Heart left ventricle (tissue), 16 donors: Measurements from ENCODE around the gene MBP. TPM values are rescaled to one million over a fixed set of nuclear protein-coding genes. Genes with fewer than 3 reads are reported as not detected.

Experiments
- ATAC-seq, 4 donors: fragments of 200-7000 bp; cut with Tn5 transposase; one replicate each; pipeline ENCODE4 v1.9.1; 2020 to 2022; ENCODE audit warnings: moderate library complexity in 4 of 4, mild to moderate bottlenecking in 3 of 4, moderate number of reproducible peaks in 1 of 4
- DNase-seq, 5 donors: peaks; one replicate each; pipeline ENCODE4 v3.0.0-alpha.2; 2020
- H3K27ac ChIP-seq, 12 donors: fragments of 200-600 bp; sonication (generic) in 4 of 12; one replicate each; pipeline versions ENCODE4 v1.5.0 to v1.8.0; 2016 to 2022; ENCODE audit warnings: mild to moderate bottlenecking in 2 of 12
- H3K27me3 ChIP-seq, 9 donors: fragments of 200-600 bp; sonication (generic) in 2 of 9; one replicate each; pipeline versions ENCODE4 v1.5.1 to v1.8.0; 2016 to 2022; ENCODE audit warnings: mild to moderate bottlenecking in 3 of 9
- H3K36me3 ChIP-seq, 9 donors: fragments of 200-600 bp; sonication (generic) in 2 of 9; one replicate each; pipeline versions ENCODE4 v1.5.0 to v1.8.0; 2018 to 2022; ENCODE audit warnings: mild to moderate bottlenecking in 2 of 9
- H3K4me1 ChIP-seq, 12 donors: fragments of 200-600 bp; sonication (generic) in 4 of 12; one replicate each; pipeline versions ENCODE4 v1.5.0 to v1.8.0; 2016 to 2022; ENCODE audit warnings: mild to moderate bottlenecking in 3 of 12
- H3K4me3 ChIP-seq, 12 donors: fragments of 200-600 bp; sonication (generic) in 4 of 12; one replicate each; pipeline versions ENCODE4 v1.5.0 to v1.8.0; 2017 to 2022; ENCODE audit warnings: mild to moderate bottlenecking in 9 of 12, moderate library complexity in 4 of 12
- H3K9me3 ChIP-seq, 12 donors: fragments of 200-600 bp; sonication (generic) in 4 of 12; one replicate each; pipeline versions ENCODE4 v1.5.0 to v1.8.0; 2016 to 2022; ENCODE audit warnings: mild to moderate bottlenecking in 1 of 12
- POLR2A ChIP-seq, 2 donors: fragments of 450-650 bp; IDR thresholded peaks; one replicate each; pipeline ENCODE4 v1.6.1; 2017; ENCODE audit warnings: antibody characterized with exemption in 2 of 2, mild to moderate bottlenecking in 2 of 2, moderate library complexity in 2 of 2
- WGBS, 4 donors: extraction: QIAGEN DNeasy Blood & Tissue Kit in 2 of 4; methylation state at CpG; one replicate each; pipeline versions ENCODE4 v1.1.5 to v1.1.7; 2013 to 2018; 5-methylcytosine and 5-hydroxymethylcytosine counted together
- intact Hi-C, 10 donors: fragments of 100-400 bp; cut with DNase I; formaldehyde crosslinking; loops; one replicate each; pipeline versions ENCODE4 v1.11.1 to v1.14.2; 2022
- polyA plus RNA-seq, 2 donors: library from polyadenylated mRNA; stranded (reverse); fragments of 200-250 nt; gene quantifications; one replicate each; pipeline ENCODE4 v1.2.3, GENCODE V29; 2013
- total RNA-seq, 9 donors: library from RNA; depleted of rRNA in 2 of 9; stranded (reverse); fragments of >200 nt in 2 of 9; fragmentation: NEBNext Ultra II Directional in 3 of 9; extraction: Animal tissue kit (Norgen Biotek cat#: 25700) in 3 of 9; gene quantifications; one replicate each; pipeline versions ENCODE4 v1.1.0 to v1.2.4, GENCODE V29; 2016 to 2023
- TF ChIP-seq, protein P1 (sequence below), 12 donors: fragments of 200-600 bp; sonication (generic) in 4 of 12; IDR thresholded peaks; one replicate each; pipeline versions ENCODE4 v1.5.0 to v1.8.0; 2018 to 2022; ENCODE audit warnings: antibody characterized with exemption in 12 of 12, mild to moderate bottlenecking in 5 of 12
- donor health status: ischemic (EF 13 %, LVEDD 7.1; RV severe dilation, severe dysfunction).
- donor health status: healthy with polysubstance abuse.
- donor health status: DM: no; HTN: yes; CAD: no.
- donor health status: DM: no; HTN: no; CAD: no.
- donor health status: ischemic (EF 25% LVEDD 6.9; RV normal size, moderate dysfunction).
- donor health status: ischemic (EF 25% LVEDD 5.7; RV mildly dilated, moderate dysfunction).
- donor health status: healthy.
- donor health status: DM: yes; HTN: yes; CAD: no.
- donor health status: ischemic (EF 35%, LVEDD 5.7; RV mildly dilated, moderate dysfunction).
- donor health status: nonischemic (EF 11% LVEDD 7.7; RV severe dilation, severe dysfunction).
- donor health status: DM: yes; HTN: yes; CAD: no.
- donor health status: PGD.
- donor health status: ischemic (EF 29% LVEDD 5.4; RV normal size, mild dysfunction).
- donor health status: nonischemic (EF 23%, LVEDD 6.1; RV moderate dilation, normal function).

Gene MBP
- total and polyA plus RNA-seq, 11 donors: 7.7 to 93.0 (median 31.8) TPM

DNA sequence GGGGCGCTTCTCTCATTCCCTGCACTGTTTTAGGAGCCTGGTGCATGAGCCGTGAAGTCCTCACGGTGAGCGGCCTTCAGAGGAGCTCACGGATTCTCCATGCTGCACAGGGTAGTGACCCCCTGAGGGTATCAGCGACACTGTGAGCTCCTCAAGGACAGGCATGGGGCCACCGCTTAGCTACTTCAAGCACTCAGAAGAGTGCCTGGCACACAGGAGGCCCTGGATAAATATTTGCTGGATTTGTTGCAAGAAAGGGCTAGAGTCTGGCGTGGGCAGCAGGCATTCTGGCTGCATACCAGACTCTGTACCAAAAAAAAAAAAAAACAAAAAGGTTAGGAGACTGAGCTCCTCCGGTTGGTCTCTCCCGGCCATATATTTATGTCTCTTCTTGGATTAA lies 5.7 kb upstream of the MBP start:
- no peak overlapping the region for H3K27ac ChIP-seq
- TF ChIP-seq, protein P1, sequence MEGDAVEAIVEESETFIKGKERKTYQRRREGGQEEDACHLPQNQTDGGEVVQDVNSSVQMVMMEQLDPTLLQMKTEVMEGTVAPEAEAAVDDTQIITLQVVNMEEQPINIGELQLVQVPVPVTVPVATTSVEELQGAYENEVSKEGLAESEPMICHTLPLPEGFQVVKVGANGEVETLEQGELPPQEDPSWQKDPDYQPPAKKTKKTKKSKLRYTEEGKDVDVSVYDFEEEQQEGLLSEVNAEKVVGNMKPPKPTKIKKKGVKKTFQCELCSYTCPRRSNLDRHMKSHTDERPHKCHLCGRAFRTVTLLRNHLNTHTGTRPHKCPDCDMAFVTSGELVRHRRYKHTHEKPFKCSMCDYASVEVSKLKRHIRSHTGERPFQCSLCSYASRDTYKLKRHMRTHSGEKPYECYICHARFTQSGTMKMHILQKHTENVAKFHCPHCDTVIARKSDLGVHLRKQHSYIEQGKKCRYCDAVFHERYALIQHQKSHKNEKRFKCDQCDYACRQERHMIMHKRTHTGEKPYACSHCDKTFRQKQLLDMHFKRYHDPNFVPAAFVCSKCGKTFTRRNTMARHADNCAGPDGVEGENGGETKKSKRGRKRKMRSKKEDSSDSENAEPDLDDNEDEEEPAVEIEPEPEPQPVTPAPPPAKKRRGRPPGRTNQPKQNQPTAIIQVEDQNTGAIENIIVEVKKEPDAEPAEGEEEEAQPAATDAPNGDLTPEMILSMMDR (IDR thresholded peaks at IDR 0.05): no peak
- TF ChIP-seq POLR2A (IDR thresholded peaks at IDR 0.05): no peak
- peaks cover 0 to 14% (median 5%) of the 10 kb centered on the region in 12 donors for H3K9me3 ChIP-seq
- intact Hi-C loops: loop anchor here in 3 of 10 donors (10.0 kb wide), 2 partner anchors 67 to 133 kb away; no protein-coding TSS in a partner anchor
- no peaks in the 10 kb centered on the region for H3K36me3 ChIP-seq
- peaks cover 0 to 24% (median 8%) of the 10 kb centered on the region in 12 donors for H3K4me1 ChIP-seq
- 76 to 88% (median 81%) methylated on average over 10 of the region's 10 CpGs for WGBS, 4 donors
- ATAC-seq (no peak), DNase-seq (no peak)
- no peak overlapping the region for H3K4me3 ChIP-seq
- no peaks in the 10 kb centered on the region for H3K27me3 ChIP-seq

DNA sequence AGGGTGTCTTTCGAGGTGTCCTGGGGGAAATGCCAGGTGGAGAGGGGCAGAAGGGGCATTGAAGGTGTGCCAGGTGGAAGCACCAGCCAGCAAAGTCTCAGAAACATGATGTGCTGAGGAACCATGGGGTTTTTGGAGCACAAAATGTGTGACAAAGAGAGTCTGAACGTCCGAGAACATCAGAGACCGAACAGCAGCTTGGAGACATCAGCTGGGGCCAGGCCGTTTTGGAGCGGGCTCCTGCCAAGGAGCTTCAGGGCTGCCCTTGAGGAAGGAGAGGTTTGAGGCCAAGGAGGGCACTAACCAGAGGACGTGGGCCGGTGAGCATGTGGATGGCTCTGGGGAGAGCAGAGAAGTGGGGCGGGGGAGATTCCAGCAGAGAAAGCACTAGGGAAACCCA lies 5.3 kb upstream of the MBP start:
- intact Hi-C loops: loop anchor here in 3 of 10 donors (10.0 kb wide), 2 partner anchors 67 to 133 kb away; no protein-coding TSS in a partner anchor
- Histone ChIP-seq H3K4me1 (peaks cover 0 to 29% (median 11%) of the 10 kb centered on the region in 12 donors), H3K4me3 (no peak overlapping the region), H3K27me3 (no peaks in the 10 kb centered on the region), H3K9me3 (peaks cover 0 to 10% (median under 1%) of the 10 kb centered on the region in 12 donors), H3K36me3 (no peaks in the 10 kb centered on the region), H3K27ac (no peak overlapping the region)
- ATAC-seq: no peak
- 78 to 88% (median 81%) methylated on average over 9 of the region's 9 CpGs for WGBS, 4 donors
- DNase-seq: no peak
- TF ChIP-seq POLR2A (IDR thresholded peaks at IDR 0.05): no peak
- TF ChIP-seq, protein P1 (IDR thresholded peaks at IDR 0.05): no peak

DNA sequence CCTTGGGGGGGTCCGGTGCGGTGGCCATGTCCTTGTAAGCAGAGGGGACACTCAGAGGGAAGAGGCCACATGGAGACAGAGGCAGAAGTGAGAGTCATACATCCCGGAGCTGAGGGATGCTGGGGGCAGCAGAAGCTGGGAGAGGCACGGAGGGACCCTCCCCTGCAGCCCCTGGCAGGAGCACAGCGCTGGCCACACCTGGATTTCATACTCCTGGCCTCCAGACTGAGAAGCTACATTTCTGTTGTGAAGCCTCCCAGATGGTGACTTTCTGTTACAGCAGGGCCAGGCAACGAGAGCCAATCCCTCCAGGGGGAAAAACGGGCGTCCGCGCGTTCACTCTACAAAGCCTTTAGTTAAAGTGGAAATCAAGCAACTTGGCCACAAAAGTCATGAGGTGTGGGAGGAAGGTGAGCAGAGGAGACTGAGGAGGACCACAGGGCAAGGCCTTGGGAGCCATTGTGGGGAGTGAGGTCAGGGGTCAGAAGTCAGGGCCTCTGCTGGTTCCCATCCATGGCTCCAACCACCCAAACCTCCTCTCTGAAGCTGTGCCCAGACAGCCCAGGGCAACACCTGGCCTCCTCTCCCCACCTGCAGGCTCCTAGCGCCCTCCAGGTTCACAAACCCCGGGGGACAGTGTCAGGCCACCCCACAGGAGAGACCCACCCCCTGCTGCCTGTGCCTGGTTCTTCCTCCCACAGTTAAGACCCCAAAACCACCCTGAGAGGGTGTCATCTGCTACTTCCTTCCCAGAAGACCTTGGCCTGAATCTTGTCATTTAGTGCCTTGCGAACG lies 4.5 kb upstream of the MBP start:
- whole genome bisulfite sequencing, 4 donors: 73 to 85% (median 83%) methylated on average over 15 of the region's 15 CpGs
- no peak overlapping the region for H3K27ac ChIP-seq
- TF ChIP-seq POLR2A (IDR thresholded peaks at IDR 0.05): no peak
- TF ChIP-seq, protein P1 (IDR thresholded peaks at IDR 0.05): no peak
- H3K4me1 ChIP-seq: peaks cover 0 to 29% (median 13%) of the 10 kb centered on the region in 12 donors
- no peak overlapping the region for H3K4me3 ChIP-seq
- H3K9me3 ChIP-seq: peaks cover 0 to 3% (median 0%) of the 10 kb centered on the region in 12 donors
- ATAC-seq (no peak), DNase-seq (no peak)
- no peaks in the 10 kb centered on the region for H3K36me3 ChIP-seq
- intact Hi-C loops: loop anchor here in 3 of 10 donors (10.0 kb wide), 2 partner anchors 68 to 132 kb away; no protein-coding TSS in a partner anchor
- peaks cover 0 to 8% (median 0%) of the 10 kb centered on the region in 9 donors for H3K27me3 ChIP-seq

DNA sequence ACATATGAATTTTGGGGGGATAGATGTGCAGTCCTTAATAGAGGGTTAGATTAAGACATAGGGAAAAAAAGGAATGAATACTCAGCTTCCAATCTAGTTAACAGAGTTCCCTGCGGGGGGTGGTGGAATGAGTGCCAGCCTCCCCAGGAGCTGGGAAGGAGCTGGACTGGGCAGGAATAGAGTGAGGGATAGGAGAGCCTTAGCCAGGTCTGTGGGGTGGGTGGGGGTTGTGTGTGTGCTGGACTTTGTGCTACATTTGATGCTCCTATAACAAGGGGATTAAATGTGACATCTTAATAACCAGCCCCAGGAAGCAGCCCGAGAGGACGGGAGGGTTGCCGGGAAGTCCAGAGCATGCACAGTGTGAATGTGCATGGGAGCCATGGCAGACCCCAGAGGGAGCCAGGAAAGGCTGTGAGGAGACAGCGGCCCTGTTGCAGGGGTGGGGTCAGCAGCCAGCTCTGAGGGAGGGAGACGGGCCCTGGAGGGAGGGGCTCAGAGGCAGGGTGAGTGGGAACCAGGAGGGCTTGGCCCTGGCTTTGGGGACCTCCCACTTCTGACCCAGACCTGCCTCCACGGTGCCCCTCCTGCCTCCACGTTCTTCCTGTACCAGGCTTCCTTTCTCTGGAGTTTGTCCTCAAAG lies 3.6 kb upstream of the MBP start:
- H3K27me3 ChIP-seq: peaks cover 0 to 15% (median 0%) of the 10 kb centered on the region in 9 donors
- no peaks in the 10 kb centered on the region for H3K36me3 ChIP-seq
- no peak overlapping the region for H3K4me3 ChIP-seq
- H3K27ac ChIP-seq: no peak overlapping the region
- TF ChIP-seq, protein P1 (IDR thresholded peaks at IDR 0.05): no peak
- no peak for TF ChIP-seq POLR2A (IDR thresholded peaks at IDR 0.05)
- H3K4me1 ChIP-seq: peaks cover 0 to 33% (median 14%) of the 10 kb centered on the region in 12 donors
- DNase-seq (no peak), ATAC-seq (no peak)
- H3K9me3 ChIP-seq: peaks cover 0 to 3% (median 0%) of the 10 kb centered on the region in 12 donors
- WGBS, 4 donors: 79 to 84% (median 81%) methylated on average over 8 of the region's 8 CpGs
- intact Hi-C loops: loop anchor here in 3 of 10 donors (10.0 kb wide), 2 partner anchors 69 to 131 kb away; no protein-coding TSS in a partner anchor
